Osteoblast (primary cell): ENCODE data around the gene HSP90AB1. TPM values are rescaled to one million over a fixed set of nuclear protein-coding genes. Genes with fewer than 3 reads are reported as not detected.

Experiments
- DNase-seq: peaks from one replicate; pipeline ENCODE4 v3.0.0; 2011; ENCODE audit warnings: low spot score, mixed read lengths; ENCODE audit not compliant: insufficient read length; ENCODE audit errors: missing footprints
- H2AFZ ChIP-seq: 2 replicates; pipeline ENCODE4 v1.6.0; 2011; ENCODE audit warnings: mild to moderate bottlenecking, low read length
- H3K27ac ChIP-seq: 2 replicates; pipeline ENCODE4 v1.5.1; 2011; ENCODE audit warnings: mild to moderate bottlenecking, low read depth, low read length, moderate library complexity
- H3K27me3 ChIP-seq: 2 replicates; pipeline ENCODE4 v1.6.0; 2012; ENCODE audit warnings: mild to moderate bottlenecking, control low read depth, inconsistent platforms, low read length, moderate library complexity; ENCODE audit not compliant: insufficient read depth
- H3K36me3 ChIP-seq: 2 replicates; pipeline ENCODE4 v1.5.1; 2011; ENCODE audit warnings: mild to moderate bottlenecking, low read length, control low read depth, moderate library complexity; ENCODE audit not compliant: insufficient read depth
- H3K4me1 ChIP-seq: 2 replicates; pipeline ENCODE4 v1.5.1; 2011; ENCODE audit warnings: mild to moderate bottlenecking, low read length, control low read depth, moderate library complexity; ENCODE audit not compliant: insufficient read depth
- H3K4me2 ChIP-seq: 2 replicates; pipeline ENCODE4 v1.6.0; 2011; ENCODE audit warnings: mild to moderate bottlenecking, low read length; ENCODE audit not compliant: insufficient read depth
- H3K4me3 ChIP-seq: fragments of 200-600 bp; sonication (generic); 3 replicates; pipeline ENCODE4 v1.5.1; 2012; ENCODE audit warnings: mild to moderate bottlenecking, low read length, inconsistent platforms; ENCODE audit not compliant: insufficient read depth
- H3K79me2 ChIP-seq: 2 replicates; pipeline ENCODE4 v1.6.0; 2012; ENCODE audit warnings: mild to moderate bottlenecking, low read length, control low read depth, inconsistent platforms; ENCODE audit not compliant: insufficient read depth
- H3K9me3 ChIP-seq: 2 replicates; pipeline ENCODE4 v1.5.1; 2011; ENCODE audit warnings: low read depth, low read length, control low read depth
- H4K20me1 ChIP-seq: 2 replicates; pipeline ENCODE4 v1.6.0; 2012; ENCODE audit warnings: mild to moderate bottlenecking, low read length, control low read depth; ENCODE audit not compliant: insufficient read depth
- total RNA-seq: library from RNA; depleted of rRNA; stranded (reverse); fragments of >200 nt; gene quantifications from 2 replicates; pipeline ENCODE4 v1.2.3, GENCODE V29; 2012
- TF ChIP-seq, protein P1 (sequence below): IDR thresholded peaks from 2 replicates; pipeline ENCODE4 v1.5.1; 2011; ENCODE audit warnings: mild to moderate bottlenecking, low read depth, low read length, moderate library complexity; ENCODE audit errors: extremely low read depth

HSP90AB1 gene
- total RNA-seq, 1 donor = 702 TPM

DNA sequence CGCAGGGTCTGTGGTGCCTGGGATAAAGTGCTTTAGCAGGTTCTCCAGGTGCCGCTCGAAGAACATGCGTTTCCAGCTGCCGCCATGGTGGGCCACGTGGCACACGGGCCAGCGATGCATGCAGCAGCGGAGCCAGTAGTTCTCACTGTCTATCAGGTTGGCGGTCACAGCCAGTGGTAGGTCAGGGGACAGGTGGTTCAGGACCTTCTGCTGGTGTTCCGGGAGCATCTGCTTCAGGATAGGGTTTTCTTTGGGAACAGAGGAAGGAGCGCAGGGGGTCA, 39.3 kb downstream of the HSP90AB1 start:
- Histone ChIP-seq H3K27me3 (peaks cover 43% of the 10 kb centered on the region), H3K4me2 (no peak overlapping the region), H3K4me3 (no peak overlapping the region)

DNA sequence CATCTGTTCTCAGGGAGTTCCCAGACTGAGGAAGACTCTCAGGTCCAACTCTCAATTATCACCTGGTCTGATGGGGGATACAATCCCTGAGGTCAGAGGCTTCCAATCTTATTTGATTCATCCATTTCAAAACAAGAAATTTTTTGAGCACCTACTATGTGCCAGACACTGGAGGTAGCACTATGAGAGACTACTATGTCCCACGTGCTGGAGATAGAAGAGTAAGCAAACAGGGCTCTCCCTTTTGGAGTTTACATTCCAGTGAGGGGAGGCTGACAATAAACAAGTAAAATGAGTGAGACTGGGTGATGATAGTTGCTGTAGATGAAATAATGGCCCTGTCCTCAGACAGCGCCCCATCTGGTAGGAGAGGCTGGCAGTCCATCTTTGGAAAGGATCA, 39.8 kb downstream of the HSP90AB1 start:
- Histone ChIP-seq H3K36me3 (no peaks in the 10 kb centered on the region), H3K79me2 (no peaks in the 10 kb centered on the region), H3K4me3 (no peak overlapping the region), H3K27ac (no peak overlapping the region), H2AFZ (no peak overlapping the region), H3K27me3 (peaks cover 48% of the 10 kb centered on the region), H3K4me1 (no peaks in the 10 kb centered on the region), H3K9me3 (no peaks in the 10 kb centered on the region), H4K20me1 (no peaks in the 10 kb centered on the region), H3K4me2 (no peak overlapping the region)
- peak; percentile 76 for DNase-seq
- TF ChIP-seq, protein P1, sequence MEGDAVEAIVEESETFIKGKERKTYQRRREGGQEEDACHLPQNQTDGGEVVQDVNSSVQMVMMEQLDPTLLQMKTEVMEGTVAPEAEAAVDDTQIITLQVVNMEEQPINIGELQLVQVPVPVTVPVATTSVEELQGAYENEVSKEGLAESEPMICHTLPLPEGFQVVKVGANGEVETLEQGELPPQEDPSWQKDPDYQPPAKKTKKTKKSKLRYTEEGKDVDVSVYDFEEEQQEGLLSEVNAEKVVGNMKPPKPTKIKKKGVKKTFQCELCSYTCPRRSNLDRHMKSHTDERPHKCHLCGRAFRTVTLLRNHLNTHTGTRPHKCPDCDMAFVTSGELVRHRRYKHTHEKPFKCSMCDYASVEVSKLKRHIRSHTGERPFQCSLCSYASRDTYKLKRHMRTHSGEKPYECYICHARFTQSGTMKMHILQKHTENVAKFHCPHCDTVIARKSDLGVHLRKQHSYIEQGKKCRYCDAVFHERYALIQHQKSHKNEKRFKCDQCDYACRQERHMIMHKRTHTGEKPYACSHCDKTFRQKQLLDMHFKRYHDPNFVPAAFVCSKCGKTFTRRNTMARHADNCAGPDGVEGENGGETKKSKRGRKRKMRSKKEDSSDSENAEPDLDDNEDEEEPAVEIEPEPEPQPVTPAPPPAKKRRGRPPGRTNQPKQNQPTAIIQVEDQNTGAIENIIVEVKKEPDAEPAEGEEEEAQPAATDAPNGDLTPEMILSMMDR = no peak

More for the DNA sequence above, 39.3 kb downstream of the HSP90AB1 start:
- Histone ChIP-seq H4K20me1 (no peaks in the 10 kb centered on the region), H3K27ac (no peak overlapping the region), H3K36me3 (no peaks in the 10 kb centered on the region), H2AFZ (no peak overlapping the region), H3K79me2 (no peaks in the 10 kb centered on the region), H3K4me1 (no peaks in the 10 kb centered on the region), H3K9me3 (no peaks in the 10 kb centered on the region)
- no peak for DNase-seq
- TF ChIP-seq, protein P1 = no peak

DNA sequence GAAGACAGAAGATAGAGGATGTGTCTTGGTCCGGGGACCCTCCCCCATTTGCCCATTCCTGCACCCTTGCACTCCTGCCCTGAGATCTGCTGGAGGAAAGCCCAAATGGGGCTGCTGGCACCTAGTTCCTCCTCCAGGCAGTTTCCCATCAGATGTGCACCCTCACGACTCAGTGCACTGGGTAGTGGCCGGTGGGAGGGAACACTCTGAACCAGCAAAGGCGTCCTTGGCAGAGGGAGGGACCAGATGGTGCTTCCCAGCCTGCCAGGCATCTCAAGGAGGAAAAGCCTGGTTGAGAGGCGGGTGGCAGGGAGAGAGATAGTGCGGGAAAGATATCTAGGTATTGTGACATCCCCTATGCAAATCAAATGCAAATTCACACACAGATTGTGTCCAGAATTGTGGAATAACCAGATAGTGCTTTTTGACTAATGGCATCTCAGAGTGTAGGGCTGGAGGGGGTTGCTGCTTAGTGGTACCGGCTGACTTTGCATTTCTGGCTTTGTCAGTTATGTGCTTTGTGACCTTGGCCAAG, 42.9 kb downstream of the HSP90AB1 start:
- no peaks in the 10 kb centered on the region for H3K4me1 ChIP-seq
- H2AFZ ChIP-seq = no peak overlapping the region
- H4K20me1 ChIP-seq = no peaks in the 10 kb centered on the region
- no peaks in the 10 kb centered on the region for H3K9me3 ChIP-seq
- DNase-seq = peak; percentile 6
- no peak overlapping the region for H3K4me3 ChIP-seq
- H3K27me3 ChIP-seq = peaks cover 53% of the 10 kb centered on the region
- H3K4me2 ChIP-seq = no peak overlapping the region
- H3K36me3 ChIP-seq = no peaks in the 10 kb centered on the region
- no peak overlapping the region for H3K27ac ChIP-seq
- TF ChIP-seq, protein P1 = no peak
- no peaks in the 10 kb centered on the region for H3K79me2 ChIP-seq

DNA sequence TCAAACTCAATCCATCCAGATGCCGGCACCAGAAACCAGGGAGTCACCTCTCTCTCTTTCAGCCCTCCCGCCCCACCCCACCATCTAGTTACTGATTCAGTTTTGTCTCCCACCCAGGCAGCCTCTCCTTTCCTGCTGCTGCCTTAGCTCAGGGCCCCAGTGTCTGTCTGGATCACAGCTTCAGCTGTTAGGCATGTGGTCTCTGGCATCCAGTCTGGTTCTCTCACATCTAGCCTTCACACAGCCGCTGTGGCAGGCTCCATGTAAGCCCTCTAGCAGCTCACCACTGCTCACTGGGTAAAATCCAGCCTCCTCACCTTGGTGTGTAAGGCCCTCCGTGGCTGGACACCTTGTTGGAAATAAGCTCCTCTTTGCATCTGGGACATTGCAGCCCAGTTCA, 44.9 kb downstream of the HSP90AB1 start:
- no peak overlapping the region for H3K4me2 ChIP-seq
- H4K20me1 ChIP-seq = no peaks in the 10 kb centered on the region
- no peaks in the 10 kb centered on the region for H3K4me1 ChIP-seq
- no peaks in the 10 kb centered on the region for H3K9me3 ChIP-seq
- no peak for DNase-seq
- no peaks in the 10 kb centered on the region for H3K79me2 ChIP-seq
- H3K27me3 ChIP-seq = peaks cover 72% of the 10 kb centered on the region
- no peaks in the 10 kb centered on the region for H3K36me3 ChIP-seq
- H2AFZ ChIP-seq = no peak overlapping the region
- H3K27ac ChIP-seq = no peak overlapping the region
- no peak overlapping the region for H3K4me3 ChIP-seq
- TF ChIP-seq, protein P1 = no peak
